ENCODE data around the gene HMX2.
"Not testable (repeated sequence)": the region's sequence is repeated elsewhere in the genome, so short reads cannot be mapped to it uniquely, and the experiment has no call there.

HMX2 gene

DNA sequence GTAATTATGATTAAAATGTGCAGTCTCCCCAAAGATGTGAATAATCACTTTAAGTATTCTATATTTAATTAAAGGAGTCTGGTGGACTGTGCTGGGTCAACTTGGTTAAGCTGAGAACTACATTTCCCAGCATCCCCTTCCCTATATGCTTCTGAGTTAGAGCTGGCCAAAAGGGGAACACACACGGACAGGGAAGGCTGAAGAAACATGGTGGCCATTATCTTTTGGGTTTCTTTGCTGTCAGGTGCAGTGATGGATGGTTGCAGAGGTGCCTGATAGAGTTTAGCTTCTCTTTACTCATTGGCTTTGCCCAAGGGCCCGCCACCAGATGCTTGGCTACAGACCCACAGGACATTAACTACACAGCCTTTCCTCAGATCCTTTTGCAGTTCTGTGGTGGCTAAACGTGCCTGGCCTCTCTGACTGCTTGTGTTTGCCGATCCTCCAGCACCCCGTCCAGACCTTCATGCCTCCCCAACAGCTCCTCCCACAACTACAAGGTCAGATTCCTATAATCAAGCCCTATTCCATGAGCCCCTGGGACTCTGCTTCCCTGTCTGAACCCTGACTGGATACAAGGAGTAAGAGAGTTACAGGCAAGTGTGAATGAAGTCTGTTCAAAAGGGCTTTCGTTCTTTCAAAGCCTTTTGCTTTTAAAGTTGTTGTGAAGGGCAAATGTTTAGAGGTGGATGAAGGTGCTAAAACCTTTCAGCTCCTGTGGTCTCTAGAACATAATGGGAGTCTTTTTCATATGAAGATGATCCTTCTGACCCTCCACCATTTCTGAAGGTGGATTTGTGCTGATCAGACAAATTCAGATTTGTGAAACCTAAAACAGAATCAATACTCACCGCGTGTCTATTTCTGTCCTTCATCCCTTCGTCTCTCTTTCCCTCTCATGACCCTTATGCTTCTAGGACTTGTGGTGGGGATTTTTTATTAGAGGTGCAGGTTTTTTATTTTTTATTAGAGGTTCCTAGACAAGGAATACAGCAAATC is 27.8 kb downstream of the HMX2 start:
- TF ChIP-seq, protein P1, sequence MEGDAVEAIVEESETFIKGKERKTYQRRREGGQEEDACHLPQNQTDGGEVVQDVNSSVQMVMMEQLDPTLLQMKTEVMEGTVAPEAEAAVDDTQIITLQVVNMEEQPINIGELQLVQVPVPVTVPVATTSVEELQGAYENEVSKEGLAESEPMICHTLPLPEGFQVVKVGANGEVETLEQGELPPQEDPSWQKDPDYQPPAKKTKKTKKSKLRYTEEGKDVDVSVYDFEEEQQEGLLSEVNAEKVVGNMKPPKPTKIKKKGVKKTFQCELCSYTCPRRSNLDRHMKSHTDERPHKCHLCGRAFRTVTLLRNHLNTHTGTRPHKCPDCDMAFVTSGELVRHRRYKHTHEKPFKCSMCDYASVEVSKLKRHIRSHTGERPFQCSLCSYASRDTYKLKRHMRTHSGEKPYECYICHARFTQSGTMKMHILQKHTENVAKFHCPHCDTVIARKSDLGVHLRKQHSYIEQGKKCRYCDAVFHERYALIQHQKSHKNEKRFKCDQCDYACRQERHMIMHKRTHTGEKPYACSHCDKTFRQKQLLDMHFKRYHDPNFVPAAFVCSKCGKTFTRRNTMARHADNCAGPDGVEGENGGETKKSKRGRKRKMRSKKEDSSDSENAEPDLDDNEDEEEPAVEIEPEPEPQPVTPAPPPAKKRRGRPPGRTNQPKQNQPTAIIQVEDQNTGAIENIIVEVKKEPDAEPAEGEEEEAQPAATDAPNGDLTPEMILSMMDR (IDR thresholded peaks at IDR 0.05; ENCODE audit: low read depth, low read length): no peak
- in situ Hi-C loops (cut with HindIII; ENCODE audit: low sequenced_read_pairs): no loop called here
- no peak overlapping the region for H3K4me3 ChIP-seq (ENCODE audit: low read depth, low read length)
- DNase-seq (ENCODE audit: low read depth, low spot score): no peak

DNA sequence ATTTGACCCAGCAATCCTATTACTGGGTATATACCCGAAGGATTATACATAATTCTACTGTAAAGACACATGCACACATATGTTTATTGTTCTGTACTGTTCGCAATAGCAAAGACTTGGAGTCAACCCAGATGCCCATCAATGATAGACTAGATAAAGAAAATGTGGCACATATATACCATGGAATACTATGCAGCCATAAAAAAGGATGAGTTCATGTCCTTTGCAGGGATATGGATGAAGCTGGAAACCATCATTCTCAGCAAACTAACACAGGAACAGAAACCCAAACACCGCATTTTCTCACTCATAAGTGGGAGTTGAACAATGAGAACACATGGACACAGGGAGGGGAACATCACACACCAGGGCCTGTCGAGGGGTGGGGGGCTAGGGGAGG is 30.5 kb downstream of the HMX2 start:
- DNase-seq (ENCODE audit: low read depth, low spot score); H3K4me3 ChIP-seq (ENCODE audit: low read depth, low read length); in situ Hi-C loops (cut with HindIII; ENCODE audit: low sequenced_read_pairs): not testable (repeated sequence)

DNA sequence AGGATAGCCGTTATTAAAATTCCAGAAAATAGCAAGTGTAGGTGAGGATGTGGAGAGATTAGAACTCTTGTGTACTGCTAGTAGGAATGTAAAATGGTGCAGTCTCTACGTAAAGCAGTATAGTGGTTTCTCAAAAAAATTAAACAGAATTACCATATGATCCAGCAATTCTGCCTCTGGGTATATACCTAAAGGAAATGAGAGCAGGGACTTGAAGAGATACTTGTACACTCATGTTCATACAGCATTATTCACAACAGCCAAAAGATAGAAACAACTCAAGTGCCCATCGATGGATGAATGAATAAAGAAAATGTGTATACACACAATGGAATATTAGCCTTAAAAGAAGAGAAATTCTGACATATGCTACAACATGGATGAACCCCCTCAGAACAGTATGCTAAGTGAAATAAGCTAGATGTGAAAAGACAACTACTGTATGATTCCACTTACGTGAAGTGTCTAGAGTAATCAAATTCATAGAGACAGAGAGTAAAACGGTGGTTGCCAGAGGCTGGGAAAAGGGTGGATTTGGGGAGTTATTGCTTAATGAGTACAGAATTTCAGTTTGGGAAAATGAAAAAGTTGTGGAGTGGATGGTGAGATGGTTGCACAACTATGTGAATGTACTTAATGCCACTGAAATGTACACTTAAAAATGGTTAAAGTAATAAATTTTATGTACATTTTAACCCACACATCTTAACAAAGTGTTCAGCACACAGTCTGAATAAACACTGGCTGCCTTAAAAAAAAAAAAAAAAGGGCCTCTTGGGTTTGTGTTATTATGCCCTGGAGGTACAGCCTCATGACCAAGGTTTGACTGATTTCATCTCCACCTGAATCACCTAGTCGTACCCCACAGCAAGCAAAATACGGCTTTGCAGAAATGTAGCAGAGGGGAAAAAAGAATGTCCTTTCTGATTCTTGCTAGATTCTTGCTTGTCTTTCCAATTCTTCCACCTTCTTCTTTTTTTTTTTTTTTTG is 32.5 kb downstream of the HMX2 start:
- TF ChIP-seq, protein P1 (IDR thresholded peaks at IDR 0.05; ENCODE audit: low read depth, low read length): no peak
- in situ Hi-C loops (cut with HindIII; ENCODE audit: low sequenced_read_pairs): no loop called here
- no peak for DNase-seq (ENCODE audit: low read depth, low spot score)
- no peak overlapping the region for H3K4me3 ChIP-seq (ENCODE audit: low read depth, low read length)

DNA sequence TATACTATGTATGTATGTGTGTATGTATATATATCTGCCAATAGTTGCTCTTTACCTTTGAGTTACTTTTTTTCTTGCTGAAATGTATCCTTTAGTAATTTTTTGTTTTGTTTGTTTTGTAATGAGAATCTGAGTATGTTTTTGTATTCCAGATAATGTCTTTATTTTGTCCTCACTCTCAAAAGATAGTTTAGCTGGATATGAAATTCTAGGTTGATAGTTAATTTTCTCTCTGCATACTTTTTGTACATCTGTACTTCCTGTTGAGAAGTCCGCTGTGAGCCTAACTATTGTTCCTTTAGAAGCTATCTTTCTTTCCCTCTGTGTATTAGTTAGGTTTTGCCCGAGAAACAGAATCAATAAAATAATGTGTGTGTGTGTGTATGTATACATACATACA is 35.8 kb downstream of the HMX2 start:
- DNase-seq (ENCODE audit: low read depth, low spot score): no peak

DNA sequence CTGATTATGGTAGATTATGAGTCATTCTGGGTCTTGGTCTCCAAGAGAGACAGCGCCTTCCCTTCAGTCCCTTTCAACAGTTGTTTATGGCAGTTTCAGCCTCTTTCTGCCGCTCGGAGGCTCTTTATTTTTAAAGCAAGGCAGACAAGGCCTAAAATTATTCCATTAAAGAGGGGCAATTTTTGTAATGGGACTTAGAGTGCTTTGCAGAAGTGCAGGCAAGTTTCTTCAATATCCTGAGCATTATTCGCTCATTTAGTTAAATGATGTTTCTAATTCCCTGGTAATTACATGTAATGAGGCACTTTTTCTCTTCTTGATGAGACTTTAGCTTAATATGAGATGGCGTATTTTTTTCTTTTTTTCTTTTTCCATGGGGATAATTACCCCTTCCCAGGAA is 39.8 kb downstream of the HMX2 start:
- TF ChIP-seq, protein P1 (IDR thresholded peaks at IDR 0.05; ENCODE audit: low read depth, low read length): no peak
- no peak for DNase-seq (ENCODE audit: low read depth, low spot score)
- H3K4me3 ChIP-seq (ENCODE audit: low read depth, low read length): no peak overlapping the region
- in situ Hi-C loops (cut with HindIII; ENCODE audit: low sequenced_read_pairs): no loop called here

More for the DNA sequence above, 35.8 kb downstream of the HMX2 start:
- TF ChIP-seq, protein P1 (IDR thresholded peaks at IDR 0.05; ENCODE audit: low read depth, low read length): no peak
- no peak overlapping the region for H3K4me3 ChIP-seq (ENCODE audit: low read depth, low read length)
- in situ Hi-C loops (cut with HindIII; ENCODE audit: low sequenced_read_pairs): no loop called here

DNA sequence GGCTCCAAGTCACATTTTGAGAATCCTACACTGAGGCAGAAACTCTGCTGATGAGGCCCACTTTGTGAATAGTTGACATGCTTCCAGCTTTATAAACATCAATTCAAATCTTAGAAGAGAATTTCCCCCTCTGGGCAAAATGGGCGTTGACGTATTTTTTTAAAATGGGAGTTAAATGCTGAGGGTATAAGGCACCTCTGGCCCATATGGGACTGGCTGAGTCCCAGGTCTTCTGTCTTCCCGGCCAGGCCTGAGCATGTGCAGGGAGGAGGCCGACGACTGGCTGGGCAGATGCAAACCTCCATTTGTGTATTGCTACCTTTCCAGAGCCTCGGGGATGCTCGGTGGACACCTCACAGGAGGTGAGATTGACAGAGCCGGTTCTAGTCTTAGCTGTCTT is 44.0 kb downstream of the HMX2 start:
- TF ChIP-seq, protein P1 (IDR thresholded peaks at IDR 0.05; ENCODE audit: low read depth, low read length): no peak
- H3K4me3 ChIP-seq (ENCODE audit: low read depth, low read length): no peak overlapping the region
- DNase-seq (ENCODE audit: low read depth, low spot score): no peak
- in situ Hi-C loops (cut with HindIII; ENCODE audit: low sequenced_read_pairs): no loop called here

Measured in astrocyte of the spinal cord (primary cell).